GM19025 (cell line): ENCODE data around the gene NARF.

ENCODE experiments used
- ATAC-seq: cut with Tn5 transposase; IDR thresholded peaks from one replicate; pipeline ENCODE4 v1.9.1; 2021; ENCODE audit warnings: mild to moderate bottlenecking, low read depth, moderate library complexity; ENCODE audit not compliant: unreplicated experiment

Gene NARF

GRCh38 chr17:82433560-82434215 lies 24.9 kb upstream of the NARF start:
- no peak for ATAC-seq

- ATAC-seq = no peak
These were observed 24.4 kb upstream of the NARF start for GRCh38 chr17:82434216-82434565.

GRCh38 chr17:82435103-82435502 lies 23.4 kb upstream of the NARF start:
- no peak for ATAC-seq

GRCh38 chr17:82435601-82436583 lies 22.6 kb upstream of the NARF start:
- ATAC-seq = no peak

DNA sequence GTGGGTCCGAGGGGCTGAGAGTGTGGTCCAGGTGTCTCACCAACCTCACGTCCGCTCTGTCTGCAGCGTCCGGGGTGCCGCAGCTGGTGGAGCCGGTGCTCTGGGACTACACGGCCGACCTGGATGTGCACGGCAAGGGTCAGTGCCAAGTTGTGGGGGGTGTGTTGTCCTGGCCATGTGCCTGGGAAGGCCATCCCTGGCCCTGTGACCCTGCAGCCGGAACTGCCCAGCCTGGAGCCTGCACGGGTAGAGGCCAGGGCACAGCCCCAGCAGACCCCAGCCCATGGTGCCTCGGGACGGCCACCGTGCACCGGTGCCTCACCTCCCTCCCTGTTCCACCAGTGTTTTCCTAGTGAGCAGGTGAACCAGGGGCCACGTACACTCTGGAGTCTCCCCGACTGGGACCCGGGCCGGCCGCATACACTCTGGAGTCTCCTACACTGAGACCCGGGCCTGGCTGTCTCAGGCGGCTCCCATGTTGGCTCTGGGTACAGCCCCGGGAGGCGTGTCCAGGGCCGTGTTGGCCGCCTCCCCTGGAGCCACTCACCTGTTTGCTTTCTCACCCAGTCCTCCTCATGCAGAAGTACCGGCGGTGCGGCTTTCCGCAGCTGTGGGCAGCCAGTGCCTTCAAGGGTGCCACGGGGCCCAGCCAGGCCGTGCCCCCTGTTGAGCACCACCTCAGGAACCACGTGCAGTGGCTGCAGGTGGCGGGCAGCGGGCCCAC lies 21.8 kb upstream of the NARF start:
- ATAC-seq = no peak

DNA sequence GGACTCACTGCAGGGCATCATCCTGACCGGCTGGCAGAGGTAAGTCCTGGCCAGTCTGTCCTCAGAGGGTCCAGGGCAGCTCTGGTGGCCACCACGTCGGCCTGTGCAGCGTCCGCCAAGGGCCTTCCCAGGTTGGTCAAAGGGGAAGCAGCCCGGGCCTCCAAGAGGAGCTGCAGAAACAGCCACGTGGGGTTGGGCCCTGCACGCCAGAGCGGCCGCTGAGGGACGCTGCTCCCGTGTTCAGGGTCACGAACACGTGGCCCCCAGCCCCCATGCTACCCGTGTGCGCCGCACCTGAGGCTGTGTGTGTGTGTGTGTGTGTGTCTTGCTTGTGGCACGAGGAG lies 21.2 kb upstream of the NARF start:
- ATAC-seq = no peak

GRCh38 chr17:82438401-82439193 lies 19.9 kb upstream of the NARF start:
- ATAC-seq = no peak

DNA sequence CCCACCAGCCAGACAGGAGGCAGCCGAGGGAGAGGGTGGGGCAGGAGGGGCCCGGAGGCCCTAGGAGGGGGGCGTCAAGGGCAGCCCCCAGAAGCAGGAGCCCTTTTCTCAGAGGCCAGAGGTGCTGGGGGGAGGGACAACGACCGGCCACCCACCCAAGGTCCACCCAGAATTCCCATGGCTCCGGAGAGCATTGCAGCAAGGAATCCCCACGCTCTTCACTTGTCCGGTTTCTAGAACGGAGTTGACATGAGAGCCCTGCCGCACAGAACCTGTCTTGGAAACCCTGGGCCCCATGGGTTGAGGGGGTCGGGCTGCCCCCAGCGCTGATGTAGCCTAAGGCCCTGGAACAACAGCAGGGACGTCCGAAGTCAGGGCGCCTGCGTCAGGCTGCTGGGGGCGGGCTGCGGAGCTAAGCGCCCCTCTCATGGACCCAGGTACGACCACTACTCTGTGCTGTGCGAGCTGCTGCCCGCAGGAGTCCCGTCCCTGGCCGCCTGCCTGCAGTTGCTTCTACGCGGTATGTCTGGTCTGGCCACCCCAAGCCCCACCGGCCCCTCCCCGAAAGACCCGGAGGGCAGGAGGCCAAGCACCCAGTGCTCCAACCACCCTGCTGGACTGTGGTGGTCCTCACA lies 19.2 kb upstream of the NARF start:
- no peak for ATAC-seq

DNA sequence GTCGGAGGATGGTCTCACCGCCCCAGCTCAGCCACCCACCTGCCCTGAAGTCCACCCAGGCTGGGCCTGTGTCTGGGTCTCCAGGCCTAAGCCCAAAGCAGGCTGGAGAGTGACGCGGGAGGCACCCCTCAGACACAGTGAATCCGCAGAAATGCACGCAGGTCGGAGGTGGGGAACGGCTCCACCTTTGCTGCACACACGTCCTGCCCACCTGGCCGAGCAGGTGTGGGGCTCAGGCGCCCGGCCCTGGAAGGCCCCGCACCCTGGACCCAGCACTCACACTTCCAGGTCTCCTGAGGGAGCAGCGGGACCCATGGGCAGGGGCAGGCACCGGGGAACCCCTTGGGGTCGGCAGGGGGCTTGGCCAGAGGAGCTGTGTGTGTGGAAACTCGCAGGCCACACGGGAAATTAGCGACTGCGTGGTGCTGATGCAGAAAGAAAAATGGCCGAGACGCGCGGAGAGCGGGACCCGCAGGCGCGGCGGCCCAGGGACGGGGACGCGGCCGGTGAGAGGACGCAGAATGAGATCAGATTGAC lies 18.6 kb upstream of the NARF start:
- ATAC-seq = no peak

DNA sequence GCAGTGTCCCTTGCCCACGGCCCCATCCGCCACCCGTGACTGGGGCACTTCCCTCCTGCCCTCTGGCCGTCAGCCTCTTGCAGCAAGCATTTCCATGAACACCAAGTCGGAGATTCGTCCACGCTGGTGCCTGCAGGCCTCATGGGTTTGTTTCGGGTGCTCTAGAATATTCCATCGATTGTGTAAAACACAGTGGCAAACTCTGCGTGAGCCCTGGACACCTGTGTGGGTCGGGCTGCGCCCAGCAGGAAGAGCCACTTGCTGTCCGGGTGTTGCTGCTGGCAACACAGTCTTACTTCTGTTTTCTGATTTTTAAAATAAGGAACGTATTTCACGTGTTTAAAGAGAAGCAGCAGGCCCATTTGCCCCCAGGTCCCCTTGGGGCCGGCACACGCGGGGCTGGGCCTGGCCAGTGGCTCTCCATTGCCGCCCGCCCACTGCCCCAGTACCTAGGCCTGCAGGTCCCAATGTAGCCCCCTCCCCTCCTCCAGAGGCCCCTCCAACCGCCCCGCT lies 18.0 kb upstream of the NARF start:
- ATAC-seq = no peak

- no peak for ATAC-seq
These were observed 17.4 kb upstream of the NARF start for GRCh38 chr17:82440991-82441627.

- ATAC-seq = no peak
These were observed 16.7 kb upstream of the NARF start for GRCh38 chr17:82441691-82442487.

DNA sequence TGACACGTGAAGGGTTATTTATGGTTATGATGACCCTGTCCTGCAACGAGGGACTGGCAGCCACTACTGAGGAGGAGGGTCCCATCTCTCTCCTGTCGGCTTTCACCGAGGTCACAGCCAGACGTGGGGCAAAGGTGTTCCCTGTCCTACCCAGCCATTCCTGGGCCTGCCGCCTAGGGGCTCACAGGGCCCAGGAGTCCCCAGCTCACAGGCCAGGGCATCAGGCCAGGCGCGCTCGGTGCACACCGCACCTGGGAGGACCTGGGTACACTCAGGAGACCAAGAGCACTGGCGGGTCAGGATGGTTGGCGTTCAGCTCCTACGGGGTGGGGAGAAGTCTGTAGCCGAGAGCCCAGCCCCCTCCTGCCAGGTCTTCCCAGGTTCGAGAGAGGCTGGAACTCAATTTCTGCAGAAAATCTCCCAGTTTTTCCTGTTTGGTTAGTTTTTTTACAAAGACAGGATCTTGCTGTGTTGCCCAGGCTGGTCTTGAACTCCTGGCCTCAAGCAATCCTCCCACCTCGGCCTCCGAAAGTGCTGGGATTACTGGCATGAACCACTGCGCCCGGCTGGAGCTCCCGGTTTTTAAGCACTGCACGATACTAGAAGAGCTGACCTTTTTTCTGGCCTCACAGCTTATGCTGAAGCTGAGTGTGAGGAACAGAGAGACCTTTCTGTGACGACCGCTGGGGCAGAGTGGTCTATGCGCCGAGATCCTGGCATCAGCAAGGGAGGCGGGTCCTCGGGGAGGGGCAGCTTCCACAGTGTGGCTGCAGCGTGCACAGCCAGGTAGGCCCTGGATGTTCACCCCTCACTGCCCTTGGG lies 15.7 kb upstream of the NARF start:
- ATAC-seq = no peak

DNA sequence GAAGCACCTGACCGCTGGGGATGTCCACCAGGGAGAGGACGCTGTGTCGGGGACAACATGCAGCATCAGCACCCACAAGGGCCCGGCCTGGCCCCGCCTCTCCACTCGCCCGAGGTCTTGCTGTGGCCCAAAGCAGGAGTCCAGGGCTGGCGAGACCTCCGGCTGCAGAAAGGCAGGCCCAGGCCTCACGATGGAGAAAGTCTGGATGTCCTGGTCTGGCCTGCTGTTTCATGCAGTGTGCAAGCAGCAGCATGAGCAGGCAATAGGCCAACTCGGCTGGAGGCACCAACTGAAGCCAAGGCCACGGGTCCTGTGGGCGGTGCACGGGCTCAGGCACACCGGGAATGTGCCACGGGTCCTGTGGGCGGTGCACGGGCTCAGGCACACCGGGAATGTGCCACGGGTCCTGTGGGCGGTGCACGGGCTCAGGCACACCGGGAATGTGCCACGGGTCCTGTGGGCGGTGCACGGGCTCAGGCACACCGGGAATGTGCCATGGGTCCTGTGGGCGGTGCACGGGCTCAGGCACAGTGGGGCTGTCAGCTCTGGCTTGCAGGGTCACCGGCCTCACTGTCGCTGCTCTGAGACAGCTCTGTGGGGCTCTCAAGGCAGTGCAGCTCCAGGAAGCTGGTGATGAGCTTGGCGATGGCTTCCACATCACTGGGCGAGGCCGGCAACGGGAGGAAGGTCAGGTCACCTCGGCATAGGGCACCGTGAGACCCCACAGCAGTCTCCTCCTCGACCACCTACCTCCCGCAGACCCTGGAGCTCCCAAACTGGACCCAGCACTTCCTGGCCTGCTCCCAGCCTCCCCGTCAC lies 14.9 kb upstream of the NARF start:
- no peak for ATAC-seq

- no peak for ATAC-seq
These were observed 14.2 kb upstream of the NARF start for GRCh38 chr17:82444284-82444893.

GRCh38 chr17:82444941-82445521 lies 13.5 kb upstream of the NARF start:
- no peak for ATAC-seq
